ENCODE measurements around the gene LRRK1.

LRRK1 gene

GRCh38 chr15:100939791-100940190 lies 20.6 kb downstream of the LRRK1 start:
- DNase-seq (ENCODE audit: low read depth in 2 of 2): no peak

- DNase-seq (ENCODE audit: low read depth in 2 of 2): no peak
These were observed 21.7 kb downstream of the LRRK1 start for GRCh38 chr15:100940767-100941379.

GRCh38 chr15:100941536-100941935 lies 22.4 kb downstream of the LRRK1 start:
- DNase-seq (ENCODE audit: low read depth in 2 of 2): no peak

- DNase-seq (ENCODE audit: low read depth in 2 of 2): no peak
These were observed 23.7 kb downstream of the LRRK1 start for GRCh38 chr15:100942656-100943425.

GRCh38 chr15:100944244-100944895 lies 25.2 kb downstream of the LRRK1 start:
- no peak for DNase-seq (ENCODE audit: low read depth in 2 of 2)

GRCh38 chr15:100944986-100945385 lies 25.8 kb downstream of the LRRK1 start:
- DNase-seq (ENCODE audit: low read depth in 2 of 2): no peak

- DNase-seq (ENCODE audit: low read depth in 2 of 2): no peak
These were observed 28.7 kb downstream of the LRRK1 start for GRCh38 chr15:100947760-100948429.

- DNase-seq (ENCODE audit: low read depth in 2 of 2): no peak
These were observed 29.2 kb downstream of the LRRK1 start for GRCh38 chr15:100948430-100948762.

GRCh38 chr15:100949691-100950090 lies 30.5 kb downstream of the LRRK1 start:
- DNase-seq (ENCODE audit: low read depth in 2 of 2): no peak

- DNase-seq (ENCODE audit: low read depth in 2 of 2): no peak
These were observed 32.8 kb downstream of the LRRK1 start for GRCh38 chr15:100951965-100952364.

GRCh38 chr15:100952566-100952965 lies 33.4 kb downstream of the LRRK1 start:
- no peak for DNase-seq (ENCODE audit: low read depth in 2 of 2)

GRCh38 chr15:100958326-100959065 lies 39.3 kb downstream of the LRRK1 start:
- no peak for DNase-seq (ENCODE audit: low read depth in 2 of 2)

- DNase-seq (ENCODE audit: low read depth in 2 of 2): no peak
These were observed 40.2 kb downstream of the LRRK1 start for GRCh38 chr15:100959066-100960050.

GRCh38 chr15:100966997-100967396 lies 47.8 kb downstream of the LRRK1 start:
- no peak for DNase-seq (ENCODE audit: low read depth in 2 of 2)

GRCh38 chr15:100968050-100968966 lies 49.2 kb downstream of the LRRK1 start:
- no peak for DNase-seq (ENCODE audit: low read depth in 2 of 2)

- DNase-seq (ENCODE audit: low read depth in 2 of 2): no peak
These were observed 53.8 kb downstream of the LRRK1 start for GRCh38 chr15:100972975-100973350.

GRCh38 chr15:100973351-100974111 lies 54.4 kb downstream of the LRRK1 start:
- DNase-seq (ENCODE audit: low read depth in 2 of 2): no peak

GRCh38 chr15:100975043-100975442 lies 55.9 kb downstream of the LRRK1 start:
- DNase-seq (ENCODE audit: low read depth in 2 of 2): no peak

Measured in stimulated activated CD8-positive, alpha-beta memory T cell treated with anti-CD3 and anti-CD28 coated beads, Interleukin-7, amount 100 ng/mL, for 4 hours (primary cell).